ENCODE results near the gene HMCES. TPM values are rescaled to one million over a fixed set of nuclear protein-coding genes. Genes with fewer than 3 reads are reported as not detected.
"Not testable (repeated sequence)": the region's sequence is repeated elsewhere in the genome, so short reads cannot be mapped to it uniquely, and the experiment has no call there.

Gene HMCES
- total RNA-seq, 1 donor from 2014 or later = 16.9 TPM

GRCh38 chr3:129240436-129240835, 38.2 kb upstream of the HMCES start:
- H3K4me1 ChIP-seq = peaks cover 30% of the 10 kb centered on the region
- intact Hi-C loops (cut with DNase I) = loop anchor here (10.0 kb wide), 1 partner anchor 266 kb away; no protein-coding TSS in a partner anchor
- TF ChIP-seq CTCF (IDR thresholded peaks at IDR 0.05) (no peak), POLR2A (IDR thresholded peaks at IDR 0.05) (no peak), POLR2AphosphoS5 (IDR thresholded peaks at IDR 0.05; ENCODE audit: insufficient read depth in 1 of 2, low read depth in 1 of 2) (no peak)
- H3K27ac ChIP-seq = peak overlapping the region; percentile 56
- H3K36me3 ChIP-seq = no peaks in the 10 kb centered on the region
- DNase-seq (ENCODE audit: extremely low spot score in 2 of 2) = no peak
- no peak overlapping the region for H3K4me3 ChIP-seq
- H3K27me3 ChIP-seq = no peaks in the 10 kb centered on the region
- no peaks in the 10 kb centered on the region for H3K9me3 ChIP-seq

GRCh38 chr3:129245141-129245540, 33.5 kb upstream of the HMCES start:
- H3K9me3 ChIP-seq = no peaks in the 10 kb centered on the region
- H3K36me3 ChIP-seq = no peaks in the 10 kb centered on the region
- H3K27ac ChIP-seq = peak overlapping the region; percentile 58
- H3K4me3 ChIP-seq = no peak overlapping the region
- intact Hi-C loops (cut with DNase I) = loop anchor here (5.0 to 10.0 kb wide), 2 partner anchors 63 to 270 kb away; partner anchors contain the start of gene CNBP
- H3K4me1 ChIP-seq = peaks cover 52% of the 10 kb centered on the region
- no peaks in the 10 kb centered on the region for H3K27me3 ChIP-seq
- no peak for TF ChIP-seq POLR2A (IDR thresholded peaks at IDR 0.05)
- TF ChIP-seq CTCF (IDR thresholded peaks at IDR 0.05) = no peak
- no peak for TF ChIP-seq POLR2AphosphoS5 (IDR thresholded peaks at IDR 0.05; ENCODE audit: insufficient read depth in 1 of 2, low read depth in 1 of 2)
- DNase-seq (ENCODE audit: extremely low spot score in 2 of 2) = no peak

- H3K9me3 ChIP-seq; DNase-seq (ENCODE audit: extremely low spot score in 2 of 2); H3K4me3 ChIP-seq; H3K27me3 ChIP-seq; H3K36me3 ChIP-seq: not testable (repeated sequence)
- intact Hi-C loops (cut with DNase I) = loop anchor here (5.0 to 10.0 kb wide), 2 partner anchors 63 to 271 kb away; partner anchors contain the start of gene CNBP
- peak in 1 of 2 donors; percentile 77 for TF ChIP-seq POLR2AphosphoS5 (IDR thresholded peaks at IDR 0.05; ENCODE audit: insufficient read depth in 1 of 2, low read depth in 1 of 2)
- TF ChIP-seq CTCF (IDR thresholded peaks at IDR 0.05) = peak; percentile 72 to 93 (median 86)
- peaks cover 52% of the 10 kb centered on the region for H3K4me1 ChIP-seq
- H3K27ac ChIP-seq = peak overlapping the region; percentile 58
These were observed 32.9 kb upstream of the HMCES start for GRCh38 chr3:129245641-129246306.

- Histone ChIP-seq H3K9me3 (no peaks in the 10 kb centered on the region), H3K4me1 (peaks cover 57% of the 10 kb centered on the region), H3K27ac (no peak overlapping the region), H3K4me3 (no peak overlapping the region), H3K36me3 (peaks cover 0 to 1% of the 10 kb centered on the region in 2 donors), H3K27me3 (no peaks in the 10 kb centered on the region)
- intact Hi-C loops (cut with DNase I) = loop anchor here (5.0 to 10.0 kb wide), 2 partner anchors 64 to 272 kb away; partner anchors contain the start of gene CNBP
- TF ChIP-seq CTCF (IDR thresholded peaks at IDR 0.05) = no peak
- no peak for TF ChIP-seq POLR2AphosphoS5 (IDR thresholded peaks at IDR 0.05; ENCODE audit: insufficient read depth in 1 of 2, low read depth in 1 of 2)
- TF ChIP-seq POLR2A (IDR thresholded peaks at IDR 0.05) = no peak
- no peak for DNase-seq (ENCODE audit: extremely low spot score in 2 of 2)
These were observed 32.0 kb upstream of the HMCES start for GRCh38 chr3:129246636-129247035.
